GM19324 (cell line): Measurements from ENCODE around the gene FILIP1L.

Experiments used
- ATAC-seq: cut with Tn5 transposase; IDR thresholded peaks from one replicate; pipeline ENCODE4 v1.9.1; 2021; ENCODE audit warnings: mild to moderate bottlenecking, moderate library complexity; ENCODE audit not compliant: unreplicated experiment, low FRiP score

The FILIP1L gene

GRCh38 chr3:99958222-99958912 is 155.9 kb downstream of the FILIP1L start:
- no peak for ATAC-seq

- no peak for ATAC-seq
These were observed 157.0 kb downstream of the FILIP1L start for GRCh38 chr3:99957151-99957796.

GRCh38 chr3:99955773-99956562 is 158.3 kb downstream of the FILIP1L start:
- no peak for ATAC-seq

- no peak for ATAC-seq
These were observed 159.2 kb downstream of the FILIP1L start for GRCh38 chr3:99954914-99955644.

GRCh38 chr3:99953596-99953995 is 160.7 kb downstream of the FILIP1L start:
- ATAC-seq: no peak

- ATAC-seq: no peak
These were observed 162.0 kb downstream of the FILIP1L start for GRCh38 chr3:99952306-99952705.

- ATAC-seq: no peak
These were observed 162.6 kb downstream of the FILIP1L start for GRCh38 chr3:99951701-99952100.

- ATAC-seq: no peak
These were observed 163.4 kb downstream of the FILIP1L start for GRCh38 chr3:99950921-99951320.

- ATAC-seq: no peak
These were observed 164.2 kb downstream of the FILIP1L start for GRCh38 chr3:99949956-99950670.

GRCh38 chr3:99948467-99949089 is 165.7 kb downstream of the FILIP1L start:
- no peak for ATAC-seq

- no peak for ATAC-seq
These were observed 166.9 kb downstream of the FILIP1L start for GRCh38 chr3:99947356-99947755.

GRCh38 chr3:99945328-99945995 is 168.8 kb downstream of the FILIP1L start:
- no peak for ATAC-seq

GRCh38 chr3:99943931-99944761 is 170.2 kb downstream of the FILIP1L start:
- ATAC-seq: no peak

- ATAC-seq: no peak
These were observed 173.1 kb downstream of the FILIP1L start for GRCh38 chr3:99941211-99941610.

GRCh38 chr3:99940350-99940749 is 174.0 kb downstream of the FILIP1L start:
- no peak for ATAC-seq

- no peak for ATAC-seq
These were observed 174.4 kb downstream of the FILIP1L start for GRCh38 chr3:99939876-99940275.

GRCh38 chr3:99938270-99938911 is 175.9 kb downstream of the FILIP1L start:
- ATAC-seq: no peak
